Activated naive CD8-positive, alpha-beta T cell treated with anti-CD3 and anti-CD28 coated beads for 36 hours (primary cell): ENCODE results near the gene FNDC11. TPM values are rescaled to one million over a fixed set of nuclear protein-coding genes. Genes with fewer than 3 reads are reported as not detected.

Experiments used
- DNase-seq: peaks from one replicate; pipeline ENCODE4 v3.0.0; 2021
- H3K27ac Mint-ChIP-seq: one replicate; pipeline ENCODE4 v1.8.0; 2022; ENCODE audit warnings: mild to moderate bottlenecking, moderate library complexity, mixed read lengths
- H3K27me3 Mint-ChIP-seq: one replicate; pipeline ENCODE4 v1.8.0; 2022; ENCODE audit warnings: mild to moderate bottlenecking, mixed read lengths
- H3K36me3 Mint-ChIP-seq: one replicate; pipeline ENCODE4 v1.8.0; 2021; ENCODE audit warnings: mild to moderate bottlenecking, mixed read lengths
- H3K4me1 Mint-ChIP-seq: one replicate; pipeline ENCODE4 v1.8.0; 2021; ENCODE audit warnings: mixed read lengths
- H3K4me3 Mint-ChIP-seq: one replicate; pipeline ENCODE4 v1.8.0; 2022; ENCODE audit warnings: mild to moderate bottlenecking, moderate library complexity, mixed read lengths
- H3K9me3 Mint-ChIP-seq: one replicate; pipeline ENCODE4 v1.8.0; 2022; ENCODE audit warnings: mixed read lengths
- total RNA-seq, 2 experiments: library from RNA; stranded (reverse); gene quantifications; one replicate each; pipeline ENCODE4 v1.2.3, GENCODE V29; 2021

FNDC11 gene
- total RNA-seq, 2 experiments from 2014 or later = 0.10 to 0.20 TPM

- Mint-ChIP-seq H3K9me3 (no peaks in the 10 kb centered on the region), H3K4me3 (no peak overlapping the region), H3K27ac (no peak overlapping the region), H3K36me3 (peaks cover 2% of the 10 kb centered on the region), H3K27me3 (no peaks in the 10 kb centered on the region), H3K4me1 (peaks cover 9% of the 10 kb centered on the region)
- DNase-seq = no peak
Measured at GRCh38 chr20:63585616-63586565, 31.9 kb downstream of the FNDC11 start.

- H3K4me1 Mint-ChIP-seq = peaks cover 8% of the 10 kb centered on the region
- H3K27me3 Mint-ChIP-seq = no peaks in the 10 kb centered on the region
- no peaks in the 10 kb centered on the region for H3K9me3 Mint-ChIP-seq
- H3K36me3 Mint-ChIP-seq = peaks cover 2% of the 10 kb centered on the region
- H3K27ac Mint-ChIP-seq = no peak overlapping the region
- no peak overlapping the region for H3K4me3 Mint-ChIP-seq
- DNase-seq = no peak
Measured at GRCh38 chr20:63586797-63587196, 32.8 kb downstream of the FNDC11 start.

GRCh38 chr20:63587256-63587655, 33.3 kb downstream of the FNDC11 start:
- H3K27ac Mint-ChIP-seq = no peak overlapping the region
- H3K27me3 Mint-ChIP-seq = no peaks in the 10 kb centered on the region
- no peak overlapping the region for H3K4me3 Mint-ChIP-seq
- DNase-seq = no peak
- peaks cover 8% of the 10 kb centered on the region for H3K4me1 Mint-ChIP-seq
- H3K9me3 Mint-ChIP-seq = no peaks in the 10 kb centered on the region
- H3K36me3 Mint-ChIP-seq = peaks cover 4% of the 10 kb centered on the region

GRCh38 chr20:63587776-63588591, 34.0 kb downstream of the FNDC11 start:
- H3K4me3 Mint-ChIP-seq = no peak overlapping the region
- no peaks in the 10 kb centered on the region for H3K27me3 Mint-ChIP-seq
- H3K36me3 Mint-ChIP-seq = peaks cover 5% of the 10 kb centered on the region
- DNase-seq = no peak
- H3K9me3 Mint-ChIP-seq = no peaks in the 10 kb centered on the region
- H3K4me1 Mint-ChIP-seq = peaks cover 8% of the 10 kb centered on the region
- H3K27ac Mint-ChIP-seq = no peak overlapping the region

GRCh38 chr20:63588641-63589041, 34.7 kb downstream of the FNDC11 start:
- Mint-ChIP-seq H3K27me3 (no peaks in the 10 kb centered on the region), H3K4me3 (no peak overlapping the region), H3K9me3 (no peaks in the 10 kb centered on the region), H3K4me1 (peaks cover 8% of the 10 kb centered on the region), H3K27ac (no peak overlapping the region), H3K36me3 (peaks cover 10% of the 10 kb centered on the region)
- DNase-seq = no peak

GRCh38 chr20:63589261-63590217, 35.6 kb downstream of the FNDC11 start:
- Mint-ChIP-seq H3K27ac (no peak overlapping the region), H3K27me3 (no peaks in the 10 kb centered on the region), H3K4me1 (peaks cover 8% of the 10 kb centered on the region), H3K36me3 (peaks cover 10% of the 10 kb centered on the region), H3K4me3 (no peak overlapping the region), H3K9me3 (no peaks in the 10 kb centered on the region)
- no peak for DNase-seq

- no peak for DNase-seq
- H3K36me3 Mint-ChIP-seq = peaks cover 10% of the 10 kb centered on the region
- no peaks in the 10 kb centered on the region for H3K27me3 Mint-ChIP-seq
- peaks cover 8% of the 10 kb centered on the region for H3K4me1 Mint-ChIP-seq
- no peaks in the 10 kb centered on the region for H3K9me3 Mint-ChIP-seq
- no peak overlapping the region for H3K27ac Mint-ChIP-seq
- no peak overlapping the region for H3K4me3 Mint-ChIP-seq
Measured at GRCh38 chr20:63590218-63591146, 36.5 kb downstream of the FNDC11 start.

GRCh38 chr20:63591147-63591533, 37.2 kb downstream of the FNDC11 start:
- no peak overlapping the region for H3K4me3 Mint-ChIP-seq
- H3K36me3 Mint-ChIP-seq = peaks cover 10% of the 10 kb centered on the region
- H3K27ac Mint-ChIP-seq = no peak overlapping the region
- peaks cover 8% of the 10 kb centered on the region for H3K4me1 Mint-ChIP-seq
- DNase-seq = no peak
- no peaks in the 10 kb centered on the region for H3K9me3 Mint-ChIP-seq
- H3K27me3 Mint-ChIP-seq = no peaks in the 10 kb centered on the region

GRCh38 chr20:63591786-63592355, 37.9 kb downstream of the FNDC11 start:
- Mint-ChIP-seq H3K4me3 (no peak overlapping the region), H3K27ac (no peak overlapping the region), H3K27me3 (no peaks in the 10 kb centered on the region), H3K36me3 (peaks cover 10% of the 10 kb centered on the region), H3K4me1 (peaks cover 8% of the 10 kb centered on the region), H3K9me3 (no peaks in the 10 kb centered on the region)
- DNase-seq = no peak

GRCh38 chr20:63592661-63593060, 38.7 kb downstream of the FNDC11 start:
- no peak overlapping the region for H3K4me3 Mint-ChIP-seq
- H3K9me3 Mint-ChIP-seq = no peaks in the 10 kb centered on the region
- DNase-seq = no peak
- no peaks in the 10 kb centered on the region for H3K27me3 Mint-ChIP-seq
- H3K4me1 Mint-ChIP-seq = peaks cover 6% of the 10 kb centered on the region
- H3K27ac Mint-ChIP-seq = no peak overlapping the region
- peaks cover 10% of the 10 kb centered on the region for H3K36me3 Mint-ChIP-seq

- Mint-ChIP-seq H3K27me3 (no peaks in the 10 kb centered on the region), H3K36me3 (peaks cover 8% of the 10 kb centered on the region), H3K4me1 (no peaks in the 10 kb centered on the region), H3K9me3 (no peaks in the 10 kb centered on the region), H3K4me3 (no peak overlapping the region), H3K27ac (no peak overlapping the region)
- no peak for DNase-seq
Measured at GRCh38 chr20:63594043-63594561, 40.1 kb downstream of the FNDC11 start.

GRCh38 chr20:63595416-63596127, 41.6 kb downstream of the FNDC11 start:
- H3K27me3 Mint-ChIP-seq = no peaks in the 10 kb centered on the region
- no peaks in the 10 kb centered on the region for H3K9me3 Mint-ChIP-seq
- no peak overlapping the region for H3K4me3 Mint-ChIP-seq
- H3K27ac Mint-ChIP-seq = no peak overlapping the region
- DNase-seq = no peak
- peaks cover 12% of the 10 kb centered on the region for H3K36me3 Mint-ChIP-seq
- H3K4me1 Mint-ChIP-seq = no peaks in the 10 kb centered on the region

- no peak overlapping the region for H3K4me3 Mint-ChIP-seq
- no peak for DNase-seq
- peaks cover 15% of the 10 kb centered on the region for H3K36me3 Mint-ChIP-seq
- H3K4me1 Mint-ChIP-seq = no peaks in the 10 kb centered on the region
- H3K9me3 Mint-ChIP-seq = no peaks in the 10 kb centered on the region
- H3K27me3 Mint-ChIP-seq = no peaks in the 10 kb centered on the region
- H3K27ac Mint-ChIP-seq = no peak overlapping the region
Measured at GRCh38 chr20:63596423-63596822, 42.5 kb downstream of the FNDC11 start.
